MCF 10A (cell line): Measurements from ENCODE around the gene PPP2R2C. TPM values are rescaled to one million over a fixed set of nuclear protein-coding genes. Genes with fewer than 3 reads are reported as not detected.

ENCODE experiments used
- BruUV-seq: library from RNA; stranded (reverse); fragments of 400-500 nt; replicated peaks from 2 replicates; lab custom pipeline; 2021; lab: Mats Ljungman, UMichigan
- CTCF ChIA-PET: fragments of 300-600 bp; sonication (Branson Sonifier 250); formaldehyde crosslinking; extraction: SDS; loops from one replicate; lab custom pipeline; 2021; ENCODE audit warnings: antibody characterized with exemption, inconsistent platforms; lab: Yijun Ruan, JAX
- POLR2A ChIA-PET: fragments of 300-600, 350-650 bp; sonication (Branson Sonifier 250); formaldehyde crosslinking; extraction: SDS; loops from one replicate; lab custom pipeline; 2020; ENCODE audit warnings: antibody characterized with exemption, inconsistent platforms; lab: Yijun Ruan, JAX
- DNase-seq: peaks from one replicate; pipeline ENCODE4 v3.0.0-alpha.2; 2018; ENCODE audit not compliant: unreplicated experiment
- H3K27ac Mint-ChIP-seq: one replicate; pipeline ENCODE4 v1.8.0; 2022; ENCODE audit warnings: mild to moderate bottlenecking, low read depth, mixed read lengths; ENCODE audit not compliant: unreplicated experiment
- H3K27me3 Mint-ChIP-seq: one replicate; pipeline ENCODE4 v1.8.0; 2022; ENCODE audit warnings: mixed read lengths; ENCODE audit not compliant: insufficient read depth, unreplicated experiment
- H3K36me3 Mint-ChIP-seq: one replicate; pipeline ENCODE4 v1.8.0; 2022; ENCODE audit warnings: mild to moderate bottlenecking, moderate library complexity, mixed read lengths; ENCODE audit not compliant: insufficient read depth, unreplicated experiment
- H3K4me1 Mint-ChIP-seq: one replicate; pipeline ENCODE4 v1.8.0; 2022; ENCODE audit warnings: mixed read lengths; ENCODE audit not compliant: insufficient read depth, unreplicated experiment
- H3K4me3 Mint-ChIP-seq: one replicate; pipeline ENCODE4 v1.8.0; 2022; ENCODE audit warnings: mild to moderate bottlenecking, moderate library complexity, mixed read lengths; ENCODE audit not compliant: unreplicated experiment
- H3K9me3 Mint-ChIP-seq: one replicate; pipeline ENCODE4 v1.8.0; 2022; ENCODE audit warnings: mixed read lengths; ENCODE audit not compliant: unreplicated experiment
- CTCF ChIP-seq: fragments of 200-600 bp; IDR thresholded peaks from one replicate; pipeline ENCODE4 v1.8.0; 2022; ENCODE audit warnings: antibody characterized with exemption, mild to moderate bottlenecking; ENCODE audit not compliant: unreplicated experiment
- intact Hi-C: fragments of 100-400 bp; cut with micrococcal nuclease; formaldehyde crosslinking; loops from 2 replicates; pipeline ENCODE4 v1.14.1; 2022
- total RNA-seq: library from RNA; stranded (reverse); gene quantifications from 2 replicates; pipeline ENCODE4 v1.2.3, GENCODE V29; 2022

The PPP2R2C gene
- total RNA-seq, 1 experiment from 2014 or later = 3.6 TPM

- CTCF ChIA-PET = interaction anchor here (0.6 to 1.3 kb wide), 2 partner anchors 10 to 44 kb away, joined by 3 to 4 read pairs; no protein-coding TSS in a partner anchor
- intact Hi-C loops = no loop called here
- no peak overlapping the region for H3K27ac Mint-ChIP-seq
Observed at GRCh38 chr4:6283282-6283681, 189.1 kb downstream of the PPP2R2C start.

GRCh38 chr4:6282314-6282771 is 190.1 kb downstream of the PPP2R2C start:
- TF ChIP-seq CTCF = no peak
- Mint-ChIP-seq H3K27me3 (no peaks in the 10 kb centered on the region), H3K4me3 (no peak overlapping the region), H3K36me3 (peaks cover 6% of the 10 kb centered on the region), H3K4me1 (no peaks in the 10 kb centered on the region), H3K9me3 (no peaks in the 10 kb centered on the region), H3K27ac (no peak overlapping the region)
- no TSS peak for BruUV-seq
- intact Hi-C loops = no loop called here
- ChIA-PET CTCF (interaction anchor here (1.3 kb wide), 2 partner anchors 45 to 50 kb away, joined by 3 to 4 read pairs; no protein-coding TSS in a partner anchor), POLR2A (no interaction called here)
- DNase-seq = no peak

More at GRCh38 chr4:6283282-6283681, 189.1 kb downstream of the PPP2R2C start:
- no peaks in the 10 kb centered on the region for H3K9me3 Mint-ChIP-seq
- POLR2A ChIA-PET = no interaction called here
- TF ChIP-seq CTCF = no peak
- BruUV-seq = no TSS peak
- no peak for DNase-seq
- peaks cover 6% of the 10 kb centered on the region for H3K36me3 Mint-ChIP-seq
- no peak overlapping the region for H3K4me3 Mint-ChIP-seq
- no peaks in the 10 kb centered on the region for H3K4me1 Mint-ChIP-seq
- no peaks in the 10 kb centered on the region for H3K27me3 Mint-ChIP-seq

- no peak for TF ChIP-seq CTCF
- Mint-ChIP-seq H3K4me1 (no peaks in the 10 kb centered on the region), H3K36me3 (peaks cover 2% of the 10 kb centered on the region), H3K9me3 (no peaks in the 10 kb centered on the region), H3K27me3 (no peaks in the 10 kb centered on the region), H3K4me3 (no peak overlapping the region), H3K27ac (peak overlapping the region; percentile 54)
- POLR2A ChIA-PET = no interaction called here
- BruUV-seq = no TSS peak
- DNase-seq = no peak
- CTCF ChIA-PET = interaction anchor here (0.7 to 2.2 kb wide), 3 partner anchors 28 to 51 kb away, joined by 3 to 12 read pairs (median 3); no protein-coding TSS in a partner anchor
- intact Hi-C loops = no loop called here
Observed at GRCh38 chr4:6281436-6282313, 190.7 kb downstream of the PPP2R2C start.

- Mint-ChIP-seq H3K27me3 (no peaks in the 10 kb centered on the region), H3K4me1 (no peaks in the 10 kb centered on the region), H3K9me3 (no peaks in the 10 kb centered on the region), H3K4me3 (no peak overlapping the region), H3K36me3 (no peaks in the 10 kb centered on the region), H3K27ac (peak overlapping the region; percentile 54)
- ChIA-PET CTCF (interaction anchor here (0.8 to 2.2 kb wide), 2 partner anchors 30 to 51 kb away, joined by 3 to 12 read pairs; no protein-coding TSS in a partner anchor), POLR2A (interaction anchor here (0.7 to 1.4 kb wide), 2 partner anchors 10 to 46 kb away, joined by 4 read pairs; no protein-coding TSS in a partner anchor)
- peak; percentile 20 for DNase-seq
- no TSS peak for BruUV-seq
- no peak for TF ChIP-seq CTCF
- intact Hi-C loops = no loop called here
Observed at GRCh38 chr4:6280365-6280996, 191.9 kb downstream of the PPP2R2C start.
